HG03469 (cell line): ENCODE measurements around the gene CACNA2D3.

ENCODE experiments used
- ATAC-seq: cut with Tn5 transposase; IDR thresholded peaks from one replicate; pipeline ENCODE4 v1.9.1; 2021; ENCODE audit warnings: mild to moderate bottlenecking, moderate library complexity, moderate number of reproducible peaks; ENCODE audit not compliant: unreplicated experiment

CACNA2D3 gene

GRCh38 chr3:54826251-54826691 is 703.9 kb downstream of the CACNA2D3 start:
- ATAC-seq = no peak

DNA sequence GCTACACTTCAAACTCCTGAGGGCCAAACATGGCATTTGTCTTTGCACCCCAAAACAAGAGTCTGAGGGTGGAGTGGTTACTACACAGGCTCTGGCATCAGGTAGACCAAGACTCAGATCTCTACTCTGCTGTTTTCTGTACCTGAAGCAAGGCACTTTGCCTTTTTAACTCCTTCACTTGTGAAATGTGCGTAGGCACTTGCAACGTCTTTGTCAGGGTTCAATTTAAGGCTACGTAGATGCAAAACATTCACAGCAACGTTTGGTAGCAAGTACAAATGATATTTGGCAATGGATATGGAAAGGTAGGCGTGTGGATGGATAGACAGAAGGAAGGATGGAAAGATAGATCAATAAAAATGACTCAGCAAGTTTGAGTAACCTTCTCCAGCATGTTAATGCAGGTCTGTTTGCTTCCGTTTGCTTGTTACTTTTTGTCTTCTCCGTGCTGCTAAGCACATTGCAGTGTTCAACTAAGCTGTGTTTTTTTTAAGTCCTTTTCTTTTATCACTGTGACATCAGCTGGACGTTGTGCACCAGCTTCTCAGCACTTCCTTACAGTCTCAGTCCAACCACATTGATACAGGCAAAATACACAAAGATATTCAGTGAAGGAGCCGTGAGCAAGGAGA is 704.8 kb downstream of the CACNA2D3 start:
- no peak for ATAC-seq

DNA sequence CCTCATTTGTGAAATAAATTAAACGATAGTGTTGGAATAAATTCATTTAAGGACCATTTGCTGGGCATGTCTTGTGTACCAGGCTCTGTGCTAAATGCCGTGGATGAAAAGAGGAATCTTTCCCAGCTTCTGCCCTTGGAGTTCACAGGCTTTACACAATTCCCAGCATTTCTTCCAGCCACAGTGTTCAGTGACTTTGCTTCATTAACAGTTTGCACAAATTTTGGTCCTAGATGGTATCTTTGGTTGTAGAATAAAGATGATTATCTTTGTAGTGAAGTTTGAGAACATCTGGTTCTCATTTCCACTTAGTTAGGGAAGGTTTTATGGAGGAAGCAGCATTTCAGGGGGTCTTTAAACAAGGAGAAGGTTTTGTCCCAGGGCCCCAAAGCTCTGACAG is 705.4 kb downstream of the CACNA2D3 start:
- no peak for ATAC-seq

GRCh38 chr3:54830658-54831057 is 708.3 kb downstream of the CACNA2D3 start:
- no peak for ATAC-seq

GRCh38 chr3:54831112-54831511 is 708.8 kb downstream of the CACNA2D3 start:
- ATAC-seq = no peak

- ATAC-seq = no peak
Measured at GRCh38 chr3:54832876-54833275, 710.5 kb downstream of the CACNA2D3 start.

- no peak for ATAC-seq
Measured at GRCh38 chr3:54835701-54836100, 713.3 kb downstream of the CACNA2D3 start.

GRCh38 chr3:54836871-54837270 is 714.5 kb downstream of the CACNA2D3 start:
- ATAC-seq = no peak

DNA sequence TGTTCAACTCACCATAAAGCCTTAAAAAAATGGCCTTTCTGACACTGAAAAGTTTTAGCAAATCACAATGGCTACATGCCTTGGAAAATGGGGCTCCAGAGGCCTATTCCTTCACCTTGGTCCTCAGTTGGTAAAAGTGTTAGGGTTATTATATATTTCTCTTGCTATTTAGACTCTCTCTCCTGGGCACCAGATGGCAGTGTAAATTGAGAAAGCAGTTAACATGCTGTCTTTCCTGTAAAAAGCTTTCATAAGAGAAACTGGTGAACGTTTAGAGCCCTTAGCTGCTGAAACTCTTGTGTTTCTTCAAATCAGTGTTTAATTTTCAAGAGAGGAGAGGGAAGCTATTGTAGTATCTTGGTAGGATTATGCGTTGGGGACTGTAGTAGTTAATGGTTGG is 715.6 kb downstream of the CACNA2D3 start:
- ATAC-seq = no peak

DNA sequence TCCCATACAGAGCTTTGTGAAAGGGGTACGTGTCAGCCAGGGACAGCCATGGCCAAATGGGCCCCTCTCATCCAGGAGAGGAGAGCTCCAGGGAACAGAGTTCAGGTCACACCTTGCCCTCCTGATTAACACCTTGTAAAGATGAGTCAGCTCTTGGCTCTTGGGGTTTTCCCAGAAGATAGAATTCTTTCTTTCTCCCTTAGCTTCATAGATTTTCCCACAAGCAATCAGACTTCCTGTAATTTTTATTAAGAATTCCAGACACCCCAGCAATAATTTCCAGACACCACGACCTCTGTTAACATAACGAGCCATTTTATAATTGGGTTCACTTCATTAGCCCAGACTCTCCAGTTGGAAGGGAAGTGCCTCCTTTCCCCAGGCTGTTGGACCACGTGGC is 719.1 kb downstream of the CACNA2D3 start:
- no peak for ATAC-seq

- no peak for ATAC-seq
Measured at GRCh38 chr3:54843352-54843751, 721.0 kb downstream of the CACNA2D3 start.

- no peak for ATAC-seq
Measured at GRCh38 chr3:54844211-54844610, 721.9 kb downstream of the CACNA2D3 start.

DNA sequence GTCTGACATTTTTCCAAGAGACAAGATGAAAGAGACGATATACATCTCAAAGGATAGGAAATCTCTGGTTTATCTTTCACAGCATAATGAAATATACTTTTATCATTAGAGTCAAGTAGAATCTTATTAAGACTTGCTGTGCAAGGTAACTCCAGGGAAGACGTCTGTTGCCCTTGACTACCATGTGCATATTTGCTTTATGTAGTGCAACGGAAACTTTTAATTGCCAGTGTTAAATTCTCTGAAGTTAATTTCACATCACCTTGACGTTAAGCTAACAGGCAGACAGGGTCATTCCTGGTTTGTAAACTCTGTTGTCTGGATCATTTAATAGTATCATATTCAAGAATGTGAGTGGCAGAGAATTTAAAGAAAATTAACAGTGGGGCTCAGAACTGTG is 722.7 kb downstream of the CACNA2D3 start:
- ATAC-seq = no peak

DNA sequence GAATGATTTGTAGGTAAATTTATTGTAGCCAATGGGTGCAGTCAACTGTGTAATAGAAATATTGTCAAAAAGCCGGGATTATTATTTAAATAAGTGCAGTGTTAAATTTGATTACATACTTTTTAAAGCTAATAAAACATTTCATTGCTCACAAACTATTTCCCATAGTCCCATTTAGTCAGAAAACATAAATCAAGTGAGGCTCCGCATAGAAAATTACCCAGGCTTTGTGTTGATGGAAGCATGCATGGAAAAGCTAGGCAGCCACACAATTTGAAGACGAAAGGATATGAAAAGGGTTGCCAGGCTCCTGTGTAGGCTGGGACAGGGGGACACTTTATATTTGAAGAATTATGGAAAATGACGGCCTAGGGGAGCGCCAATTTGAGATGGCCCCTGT is 723.2 kb downstream of the CACNA2D3 start:
- no peak for ATAC-seq

DNA sequence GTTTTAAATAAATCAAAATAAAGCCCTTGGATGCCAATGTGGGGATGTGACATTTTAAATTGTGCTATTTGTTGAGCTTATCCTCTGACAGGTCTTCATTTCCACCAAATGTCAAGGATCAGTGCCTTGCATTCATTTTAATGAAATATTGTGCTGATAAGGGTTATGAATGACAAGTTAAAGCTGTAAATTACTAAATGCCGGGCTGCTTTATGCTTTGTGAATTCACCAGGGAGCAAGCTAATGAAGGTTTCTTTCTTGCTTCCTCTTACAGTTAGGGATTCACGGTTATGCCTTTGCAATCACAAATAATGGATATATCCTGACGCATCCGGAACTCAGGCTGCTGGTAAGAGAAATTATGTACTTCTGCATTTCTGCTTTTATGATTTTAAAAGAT is 723.8 kb downstream of the CACNA2D3 start:
- no peak for ATAC-seq

- ATAC-seq = no peak
Measured at GRCh38 chr3:54847361-54847760, 725.0 kb downstream of the CACNA2D3 start.

DNA sequence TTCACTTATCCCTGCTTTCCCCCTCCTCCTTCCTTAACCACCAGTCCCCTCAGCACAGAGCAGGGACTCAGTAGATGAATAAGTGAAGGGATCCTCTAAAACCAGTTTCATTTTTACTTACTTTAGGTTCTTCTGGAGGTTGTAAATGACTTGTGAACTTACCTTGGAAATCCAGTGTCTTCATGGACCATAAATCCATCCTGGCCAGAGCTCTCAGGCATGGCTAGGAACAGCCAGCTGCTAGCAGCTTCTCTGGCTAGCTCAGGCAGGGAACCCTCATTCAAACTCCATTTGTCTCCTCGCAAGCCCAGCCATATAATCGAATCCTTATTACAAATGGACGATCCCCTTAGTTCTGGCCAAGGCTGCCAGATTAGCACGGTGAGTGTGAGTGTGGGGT is 727.0 kb downstream of the CACNA2D3 start:
- no peak for ATAC-seq

- ATAC-seq = no peak
Measured at GRCh38 chr3:54850484-54851018, 728.2 kb downstream of the CACNA2D3 start.

GRCh38 chr3:54853573-54854404 is 731.4 kb downstream of the CACNA2D3 start:
- ATAC-seq = no peak

- ATAC-seq = no peak
Measured at GRCh38 chr3:54856271-54856670, 733.9 kb downstream of the CACNA2D3 start.

- ATAC-seq = no peak
Measured at GRCh38 chr3:54857343-54857742, 735.0 kb downstream of the CACNA2D3 start.
